MM.1S (cell line): Measurements from ENCODE around the gene EPN2.

Source experiments
- DNase-seq: peaks from one replicate; pipeline ENCODE4 v3.0.0-alpha.2; 2015
- H2AFZ ChIP-seq: fragments of 300-600 bp; sonication (generic); 2 replicates; pipeline ENCODE4 v1.6.0; 2016; ENCODE audit warnings: antibody characterized with exemption, low read length
- H3F3A ChIP-seq: fragments of 300-600 bp; sonication (generic); 2 replicates; pipeline ENCODE4 v1.6.1; 2016; ENCODE audit warnings: mild to moderate bottlenecking, antibody characterized with exemption, low read length, moderate library complexity, mixed read lengths; ENCODE audit not compliant: insufficient read depth
- H3K27ac ChIP-seq: fragments of 300-600 bp; sonication (generic); 2 replicates; pipeline ENCODE4 v1.5.1; 2016; ENCODE audit warnings: mild to moderate bottlenecking, low read length
- H3K27me3 ChIP-seq: fragments of 300-600 bp; sonication (generic); replicated peaks from 2 replicates; pipeline ENCODE4 v1.6.0; 2016; ENCODE audit warnings: low read length; ENCODE audit not compliant: insufficient read depth
- H3K36me3 ChIP-seq: fragments of 300-600 bp; sonication (generic); replicated peaks from 2 replicates; pipeline ENCODE4 v1.6.1; 2016; ENCODE audit warnings: mild to moderate bottlenecking, low read length, mixed read lengths; ENCODE audit not compliant: insufficient read depth
- H3K4me1 ChIP-seq: fragments of 300-600 bp; sonication (generic); 2 replicates; pipeline ENCODE4 v1.6.1; 2016; ENCODE audit warnings: low read length, mixed read lengths
- H3K4me2 ChIP-seq: fragments of 300-600 bp; sonication (generic); 2 replicates; pipeline ENCODE4 v1.6.0; 2016; ENCODE audit warnings: low read depth, low read length
- H3K4me3 ChIP-seq: fragments of 300-600 bp; sonication (generic); 2 replicates; pipeline ENCODE4 v1.5.1; 2016; ENCODE audit warnings: low read length, mixed read lengths
- H3K79me2 ChIP-seq: fragments of 300-600 bp; sonication (generic); 2 replicates; pipeline ENCODE4 v1.6.1; 2016; ENCODE audit warnings: mixed run types, low read length, mixed read lengths
- H3K9ac ChIP-seq: fragments of 300-600 bp; sonication (generic); 2 replicates; pipeline ENCODE4 v1.6.1; 2016; ENCODE audit warnings: low read length, mixed read lengths
- H3K9me2 ChIP-seq: fragments of 300-600 bp; sonication (generic); replicated peaks from 2 replicates; pipeline ENCODE4 v1.6.1; 2016; ENCODE audit warnings: mild to moderate bottlenecking, low read length, mixed read lengths; ENCODE audit not compliant: insufficient read depth
- H3K9me3 ChIP-seq: fragments of 300-600 bp; sonication (generic); replicated peaks from 2 replicates; pipeline ENCODE4 v1.6.1; 2016; ENCODE audit warnings: mild to moderate bottlenecking, low read length, mixed read lengths; ENCODE audit not compliant: insufficient read depth
- H4K20me1 ChIP-seq: fragments of 300-600 bp; sonication (generic); 2 replicates; pipeline ENCODE4 v1.6.1; 2016; ENCODE audit warnings: mild to moderate bottlenecking, low read length, moderate library complexity, mixed read lengths; ENCODE audit not compliant: insufficient read depth
- EZH2 ChIP-seq: fragments of 300-600 bp; sonication (generic); optimal IDR thresholded peaks from 2 replicates; pipeline ENCODE3; 2017; ENCODE audit warnings: low read depth, mild to moderate bottlenecking, antibody characterized with exemption, low read length, mixed read lengths
- EZH2phosphoT487 ChIP-seq: fragments of 300-600 bp; sonication (generic); IDR thresholded peaks from 2 replicates; pipeline ENCODE4 v1.6.1; 2018; ENCODE audit warnings: antibody characterized with exemption, low read length
- TF ChIP-seq, protein P1 (sequence below): fragments of 300-600 bp; sonication (generic); IDR thresholded peaks from 2 replicates; pipeline ENCODE4 v1.5.1; 2016; ENCODE audit warnings: antibody characterized with exemption, low read length, mixed read lengths

The EPN2 gene

GRCh38 chr17:19384723-19385391 lies 147.7 kb downstream of the EPN2 start:
- no peaks in the 10 kb centered on the region for H3K36me3 ChIP-seq
- no peak overlapping the region for H3K4me3 ChIP-seq
- H3K4me1 ChIP-seq = no peaks in the 10 kb centered on the region

GRCh38 chr17:19385521-19385983 lies 148.4 kb downstream of the EPN2 start:
- no peak overlapping the region for H3K27ac ChIP-seq
- no peaks in the 10 kb centered on the region for H4K20me1 ChIP-seq
- H3K9ac ChIP-seq = no peak overlapping the region
- no peaks in the 10 kb centered on the region for H3F3A ChIP-seq
- no peaks in the 10 kb centered on the region for H3K4me1 ChIP-seq
- TF ChIP-seq, protein P1, sequence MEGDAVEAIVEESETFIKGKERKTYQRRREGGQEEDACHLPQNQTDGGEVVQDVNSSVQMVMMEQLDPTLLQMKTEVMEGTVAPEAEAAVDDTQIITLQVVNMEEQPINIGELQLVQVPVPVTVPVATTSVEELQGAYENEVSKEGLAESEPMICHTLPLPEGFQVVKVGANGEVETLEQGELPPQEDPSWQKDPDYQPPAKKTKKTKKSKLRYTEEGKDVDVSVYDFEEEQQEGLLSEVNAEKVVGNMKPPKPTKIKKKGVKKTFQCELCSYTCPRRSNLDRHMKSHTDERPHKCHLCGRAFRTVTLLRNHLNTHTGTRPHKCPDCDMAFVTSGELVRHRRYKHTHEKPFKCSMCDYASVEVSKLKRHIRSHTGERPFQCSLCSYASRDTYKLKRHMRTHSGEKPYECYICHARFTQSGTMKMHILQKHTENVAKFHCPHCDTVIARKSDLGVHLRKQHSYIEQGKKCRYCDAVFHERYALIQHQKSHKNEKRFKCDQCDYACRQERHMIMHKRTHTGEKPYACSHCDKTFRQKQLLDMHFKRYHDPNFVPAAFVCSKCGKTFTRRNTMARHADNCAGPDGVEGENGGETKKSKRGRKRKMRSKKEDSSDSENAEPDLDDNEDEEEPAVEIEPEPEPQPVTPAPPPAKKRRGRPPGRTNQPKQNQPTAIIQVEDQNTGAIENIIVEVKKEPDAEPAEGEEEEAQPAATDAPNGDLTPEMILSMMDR = no peak
- no peaks in the 10 kb centered on the region for H3K79me2 ChIP-seq
- no peak for DNase-seq
- no peak overlapping the region for H3K4me2 ChIP-seq
- no peaks in the 10 kb centered on the region for H3K9me2 ChIP-seq
- no peaks in the 10 kb centered on the region for H3K9me3 ChIP-seq
- no peaks in the 10 kb centered on the region for H3K36me3 ChIP-seq
- no peaks in the 10 kb centered on the region for H3K27me3 ChIP-seq
- no peak overlapping the region for H3K4me3 ChIP-seq
- no peak overlapping the region for H2AFZ ChIP-seq

More at GRCh38 chr17:19384723-19385391, 147.7 kb downstream of the EPN2 start:
- no peaks in the 10 kb centered on the region for H4K20me1 ChIP-seq
- H3K27ac ChIP-seq = no peak overlapping the region
- TF ChIP-seq, protein P1 = no peak
- TF ChIP-seq EZH2phosphoT487 (no peak), EZH2 (no peak)
- no peaks in the 10 kb centered on the region for H3F3A ChIP-seq
- H3K9me2 ChIP-seq = no peaks in the 10 kb centered on the region
- H3K79me2 ChIP-seq = no peaks in the 10 kb centered on the region
- no peaks in the 10 kb centered on the region for H3K27me3 ChIP-seq
- no peak overlapping the region for H3K9ac ChIP-seq
- H2AFZ ChIP-seq = no peak overlapping the region
- DNase-seq = no peak
- H3K9me3 ChIP-seq = no peaks in the 10 kb centered on the region
- H3K4me2 ChIP-seq = no peak overlapping the region
